MCF 10A (cell line): Measurements from ENCODE around the gene TBC1D10B. TPM values are rescaled to one million over a fixed set of nuclear protein-coding genes. Genes with fewer than 3 reads are reported as not detected.

Experiments used
- BruUV-seq: library from RNA; stranded (reverse); fragments of 400-500 nt; replicated peaks from 2 replicates; lab custom pipeline; 2021; lab: Mats Ljungman, UMichigan
- CTCF ChIA-PET: fragments of 300-600 bp; sonication (Branson Sonifier 250); formaldehyde crosslinking; extraction: SDS; loops from one replicate; lab custom pipeline; 2021; ENCODE audit warnings: antibody characterized with exemption, inconsistent platforms; lab: Yijun Ruan, JAX
- POLR2A ChIA-PET: fragments of 300-600, 350-650 bp; sonication (Branson Sonifier 250); formaldehyde crosslinking; extraction: SDS; loops from one replicate; lab custom pipeline; 2020; ENCODE audit warnings: antibody characterized with exemption, inconsistent platforms; lab: Yijun Ruan, JAX
- DNase-seq: peaks from one replicate; pipeline ENCODE4 v3.0.0-alpha.2; 2018; ENCODE audit not compliant: unreplicated experiment
- H3K27ac Mint-ChIP-seq: one replicate; pipeline ENCODE4 v1.8.0; 2022; ENCODE audit warnings: mild to moderate bottlenecking, low read depth, mixed read lengths; ENCODE audit not compliant: unreplicated experiment
- H3K27me3 Mint-ChIP-seq: one replicate; pipeline ENCODE4 v1.8.0; 2022; ENCODE audit warnings: mixed read lengths; ENCODE audit not compliant: insufficient read depth, unreplicated experiment
- H3K36me3 Mint-ChIP-seq: one replicate; pipeline ENCODE4 v1.8.0; 2022; ENCODE audit warnings: mild to moderate bottlenecking, moderate library complexity, mixed read lengths; ENCODE audit not compliant: insufficient read depth, unreplicated experiment
- H3K4me1 Mint-ChIP-seq: one replicate; pipeline ENCODE4 v1.8.0; 2022; ENCODE audit warnings: mixed read lengths; ENCODE audit not compliant: insufficient read depth, unreplicated experiment
- H3K4me3 Mint-ChIP-seq: one replicate; pipeline ENCODE4 v1.8.0; 2022; ENCODE audit warnings: mild to moderate bottlenecking, moderate library complexity, mixed read lengths; ENCODE audit not compliant: unreplicated experiment
- H3K9me3 Mint-ChIP-seq: one replicate; pipeline ENCODE4 v1.8.0; 2022; ENCODE audit warnings: mixed read lengths; ENCODE audit not compliant: unreplicated experiment
- intact Hi-C: fragments of 100-400 bp; cut with micrococcal nuclease; formaldehyde crosslinking; loops from 2 replicates; pipeline ENCODE4 v1.14.1; 2022
- total RNA-seq: library from RNA; stranded (reverse); gene quantifications from 2 replicates; pipeline ENCODE4 v1.2.3, GENCODE V29; 2022
- TF ChIP-seq, protein P1 (sequence below): fragments of 200-600 bp; IDR thresholded peaks from one replicate; pipeline ENCODE4 v1.8.0; 2022; ENCODE audit warnings: antibody characterized with exemption, mild to moderate bottlenecking; ENCODE audit not compliant: unreplicated experiment

TBC1D10B gene
- total RNA-seq, 1 experiment from 2014 or later = 48.0 TPM

DNA sequence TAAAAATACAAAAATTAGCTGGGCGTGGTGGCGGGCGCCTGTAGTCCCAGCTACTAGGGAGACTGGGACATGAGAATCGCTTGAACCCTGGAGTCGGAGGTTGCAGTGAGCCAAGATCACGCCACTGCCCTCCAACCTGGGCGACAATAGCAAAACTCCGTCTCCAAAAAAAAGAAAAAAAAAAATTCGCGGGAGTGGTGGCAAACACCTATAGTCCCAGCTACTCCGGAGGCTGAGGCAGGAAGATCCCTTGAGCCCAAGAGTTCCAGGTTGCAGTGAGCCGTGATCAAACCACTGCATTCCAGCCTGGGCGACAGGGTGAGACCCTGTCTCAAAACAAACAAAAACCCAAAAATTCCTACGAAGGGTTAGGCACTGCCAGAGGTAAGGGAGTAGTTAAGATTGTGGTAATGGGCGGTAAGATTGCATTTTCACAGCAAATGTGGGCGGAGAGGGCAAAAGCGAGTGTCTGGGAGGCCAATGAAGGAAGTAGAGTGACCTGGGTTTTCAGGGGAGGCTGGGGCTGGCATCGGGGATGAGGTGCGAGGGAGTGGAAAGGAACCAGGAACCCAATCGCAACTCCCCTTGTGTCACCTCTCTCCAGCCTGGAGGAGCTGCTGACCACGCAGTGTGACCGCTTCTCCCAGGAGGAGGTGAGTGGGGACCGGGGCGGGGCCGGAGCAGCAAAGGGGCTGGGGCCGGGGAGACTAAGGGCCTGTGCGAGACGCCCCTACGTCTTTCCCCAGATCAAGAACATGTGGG, 6.9 kb upstream of the TBC1D10B start:
- Mint-ChIP-seq H3K9me3 (no peaks in the 10 kb centered on the region), H3K27me3 (no peaks in the 10 kb centered on the region), H3K36me3 (peaks cover 14% of the 10 kb centered on the region), H3K4me1 (peaks cover 13% of the 10 kb centered on the region), H3K4me3 (peak overlapping the region; percentile 92), H3K27ac (peak overlapping the region; percentile 99)
- no TSS peak for BruUV-seq
- ChIA-PET CTCF (interaction anchor here (0.7 to 1.3 kb wide), 4 partner anchors 11 to 32 kb away, joined by 3 to 4 read pairs (median 4); partner anchors contain the start of gene ZNF48), POLR2A (interaction anchor here (0.9 to 3.7 kb wide), 18 partner anchors 8 to 312 kb away, joined by 3 to 20 read pairs (median 5); partner anchors contain the start of genes ALDOA, CD2BP2, ZNF48 and ZNF771)
- no peak for DNase-seq
- intact Hi-C loops = no loop called here
- TF ChIP-seq, protein P1, sequence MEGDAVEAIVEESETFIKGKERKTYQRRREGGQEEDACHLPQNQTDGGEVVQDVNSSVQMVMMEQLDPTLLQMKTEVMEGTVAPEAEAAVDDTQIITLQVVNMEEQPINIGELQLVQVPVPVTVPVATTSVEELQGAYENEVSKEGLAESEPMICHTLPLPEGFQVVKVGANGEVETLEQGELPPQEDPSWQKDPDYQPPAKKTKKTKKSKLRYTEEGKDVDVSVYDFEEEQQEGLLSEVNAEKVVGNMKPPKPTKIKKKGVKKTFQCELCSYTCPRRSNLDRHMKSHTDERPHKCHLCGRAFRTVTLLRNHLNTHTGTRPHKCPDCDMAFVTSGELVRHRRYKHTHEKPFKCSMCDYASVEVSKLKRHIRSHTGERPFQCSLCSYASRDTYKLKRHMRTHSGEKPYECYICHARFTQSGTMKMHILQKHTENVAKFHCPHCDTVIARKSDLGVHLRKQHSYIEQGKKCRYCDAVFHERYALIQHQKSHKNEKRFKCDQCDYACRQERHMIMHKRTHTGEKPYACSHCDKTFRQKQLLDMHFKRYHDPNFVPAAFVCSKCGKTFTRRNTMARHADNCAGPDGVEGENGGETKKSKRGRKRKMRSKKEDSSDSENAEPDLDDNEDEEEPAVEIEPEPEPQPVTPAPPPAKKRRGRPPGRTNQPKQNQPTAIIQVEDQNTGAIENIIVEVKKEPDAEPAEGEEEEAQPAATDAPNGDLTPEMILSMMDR = no peak

DNA sequence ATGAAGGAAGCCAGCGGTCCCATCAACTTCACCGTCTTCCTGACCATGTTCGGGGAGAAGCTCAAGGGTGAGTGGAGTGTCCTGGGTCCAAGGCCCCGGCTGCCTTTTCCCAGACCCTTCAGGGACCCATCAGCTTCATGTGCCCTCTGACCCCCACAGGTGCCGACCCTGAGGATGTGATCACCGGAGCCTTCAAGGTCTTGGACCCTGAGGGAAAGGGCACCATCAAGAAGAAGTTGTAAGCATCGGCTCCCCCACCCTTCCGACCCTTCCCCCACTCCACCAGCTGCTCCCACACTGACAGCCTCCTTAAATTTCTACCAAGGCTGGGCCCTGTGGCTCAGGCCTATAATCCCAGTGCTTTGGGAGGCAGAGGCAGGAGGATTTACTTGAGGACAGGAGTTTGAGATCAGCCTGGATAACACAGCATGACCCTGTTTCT, 6.2 kb upstream of the TBC1D10B start:
- Mint-ChIP-seq H3K27ac (no peak overlapping the region), H3K4me3 (no peak overlapping the region)
- POLR2A ChIA-PET = interaction anchor here (1.2 to 3.7 kb wide), 7 partner anchors 7 to 311 kb away, joined by 3 to 20 read pairs (median 7); partner anchors contain the start of genes ALDOA, CD2BP2, ZNF48 and ZNF771

DNA sequence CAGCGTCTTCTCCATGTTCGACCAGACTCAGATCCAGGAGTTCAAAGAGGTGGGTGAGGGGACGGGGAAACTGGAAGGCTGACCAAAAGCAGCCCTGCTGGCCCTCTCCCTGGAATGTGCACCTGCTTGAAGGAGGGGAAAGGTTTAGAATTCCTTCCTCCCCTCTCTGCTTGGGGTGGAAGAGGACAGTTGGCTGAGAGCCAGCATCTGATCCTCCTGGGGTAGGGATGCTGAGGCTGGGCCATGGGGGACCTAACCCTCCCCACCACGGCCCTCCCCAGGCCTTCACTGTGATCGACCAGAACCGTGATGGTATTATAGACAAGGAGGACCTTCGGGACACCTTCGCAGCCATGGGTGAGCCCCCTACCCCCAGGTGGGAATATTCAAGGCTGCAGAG, 5.6 kb upstream of the TBC1D10B start:
- intact Hi-C loops = no loop called here
- Mint-ChIP-seq H3K36me3 (peaks cover 13% of the 10 kb centered on the region), H3K27ac (no peak overlapping the region), H3K4me1 (peaks cover 26% of the 10 kb centered on the region), H3K27me3 (no peaks in the 10 kb centered on the region), H3K4me3 (no peak overlapping the region), H3K9me3 (no peaks in the 10 kb centered on the region)
- BruUV-seq = no TSS peak
- ChIA-PET CTCF (interaction anchor here (0.6 to 2.6 kb wide), 3 partner anchors 29 to 320 kb away, joined by 3 to 9 read pairs (median 6); no protein-coding TSS in a partner anchor), POLR2A (interaction anchor here (2.9 to 3.7 kb wide), 2 partner anchors 20 to 32 kb away, joined by 19 to 20 read pairs; partner anchors contain the start of genes ZNF48 and ZNF771)
- TF ChIP-seq, protein P1 = no peak
- DNase-seq = no peak

More for the DNA sequence above, 6.2 kb upstream of the TBC1D10B start:
- TF ChIP-seq, protein P1 = no peak
- Mint-ChIP-seq H3K27me3 (no peaks in the 10 kb centered on the region), H3K9me3 (no peaks in the 10 kb centered on the region), H3K36me3 (peaks cover 14% of the 10 kb centered on the region), H3K4me1 (peaks cover 20% of the 10 kb centered on the region)
- BruUV-seq = no TSS peak
- DNase-seq = no peak
- intact Hi-C loops = no loop called here
- CTCF ChIA-PET = interaction anchor here (0.6 to 2.6 kb wide), 3 partner anchors 21 to 33 kb away, joined by 3 to 9 read pairs (median 3); no protein-coding TSS in a partner anchor

DNA sequence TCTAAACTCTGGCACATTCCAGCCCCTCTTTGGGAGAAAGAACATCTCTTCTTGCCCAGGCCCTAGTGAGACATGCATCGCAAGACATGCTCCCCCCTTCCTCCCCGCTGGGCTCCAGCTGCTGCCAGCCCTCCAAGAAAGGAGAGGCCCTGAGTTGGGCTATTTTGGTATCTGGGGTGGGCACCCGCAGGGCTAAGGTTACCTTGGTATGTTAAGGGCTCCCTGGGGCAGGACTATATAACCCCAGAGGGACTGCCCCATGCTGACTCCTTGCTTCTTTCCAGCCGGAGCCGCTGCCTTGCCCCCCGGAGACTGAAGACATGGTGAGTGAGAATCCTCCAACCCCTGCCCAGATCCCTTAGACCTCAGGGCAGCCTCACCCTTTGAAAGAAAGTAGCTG, 4.2 kb upstream of the TBC1D10B start, which contains the start of gene MYL11:
Gene MYL11, plus strand, starts transcription at position 265 of the 400 bp plus-strand sequence. Its CDS starts 56 bp downstream, at position 321.
- no TSS peak for BruUV-seq
- Mint-ChIP-seq H3K4me3 (no peak within 1 kb of the TSS), H3K4me1 (peaks cover 19% of the 10 kb centered on the region), H3K27me3 (no peaks in the 10 kb centered on the region), H3K27ac (no peak within 1 kb of the TSS), H3K36me3 (no peaks in the 10 kb centered on the region), H3K9me3 (no peaks in the 10 kb centered on the region)
- DNase-seq = no peak
- ChIA-PET CTCF (interaction anchor here (0.6 to 2.6 kb wide), 2 partner anchors 35 to 210 kb away, joined by 4 to 9 read pairs; no protein-coding TSS in a partner anchor), POLR2A (no interaction called here)
- TF ChIP-seq, protein P1 = no peak
- intact Hi-C loops = no loop called here
